Spleen (tissue), 11 donors: ENCODE results near the gene CIDEC. TPM values are rescaled to one million over a fixed set of nuclear protein-coding genes. Genes with fewer than 3 reads are reported as not detected.

Source experiments
- DNase-seq: peaks from one replicate; pipeline ENCODE4 v3.0.0-alpha.2; 2020
- H3K27ac ChIP-seq, 8 donors: fragments of 200-600 bp; sonication (generic) in 7 of 8; 1 replicate in 4 of 8; 2 replicates in 4 of 8; pipeline versions ENCODE4 v1.5.0 to v1.8.0; 2016 to 2021; ENCODE audit warnings: inconsistent platforms in 4 of 8, mild to moderate bottlenecking in 4 of 8, moderate library complexity in 1 of 8
- H3K27me3 ChIP-seq, 7 donors: fragments of 200-600 bp; sonication (generic) in 6 of 7; replicated peaks in 1 of 7; 1 replicate in 4 of 7; 2 replicates in 3 of 7; pipeline versions ENCODE4 v1.5.0 to v1.8.0; 2016 to 2021; ENCODE audit warnings: inconsistent platforms in 3 of 7, mild to moderate bottlenecking in 1 of 7
- H3K36me3 ChIP-seq, 6 donors: fragments of 200-600 bp; sonication (generic) in 5 of 6; 1 replicate in 4 of 6; 2 replicates in 2 of 6; pipeline versions ENCODE4 v1.5.0 to v1.8.0; 2016 to 2021; ENCODE audit warnings: inconsistent platforms in 2 of 6
- H3K4me1 ChIP-seq, 6 donors: fragments of 200-600 bp; sonication (generic) in 5 of 6; 1 replicate in 3 of 6; 2 replicates in 3 of 6; pipeline versions ENCODE4 v1.5.0 to v1.8.0; 2016 to 2021; ENCODE audit warnings: inconsistent platforms in 3 of 6
- H3K4me3 ChIP-seq, 8 donors: fragments of 200-600 bp; sonication (generic) in 7 of 8; 1 replicate in 4 of 8; 2 replicates in 4 of 8; pipeline versions ENCODE4 v1.5.0 to v1.8.0; 2016 to 2021; ENCODE audit warnings: inconsistent platforms in 4 of 8, mild to moderate bottlenecking in 4 of 8, moderate library complexity in 2 of 8
- H3K9me3 ChIP-seq, 8 donors: fragments of 200-600 bp; sonication (generic) in 7 of 8; 1 replicate in 4 of 8; 2 replicates in 4 of 8; pipeline versions ENCODE4 v1.5.0 to v1.8.0; 2016 to 2021; ENCODE audit warnings: inconsistent platforms in 4 of 8
- CTCF ChIP-seq, 11 experiments: fragments of 200-600 bp in 7 of 11; fragments of 450-650 bp in 4 of 11; sonication (generic) in 4 of 11; IDR thresholded peaks in 8 of 11; conservative IDR thresholded peaks in 3 of 11; 1 replicate in 7 of 11; 2 replicates in 4 of 11; pipeline versions ENCODE4 v1.4.0 to v1.8.0; 2016 to 2021; ENCODE audit warnings: antibody characterized with exemption in 11 of 11, inconsistent platforms in 4 of 11, mild to moderate bottlenecking in 1 of 11
- POLR2A ChIP-seq, 3 donors: fragments of 450-650 bp; IDR thresholded peaks; one replicate each; pipeline ENCODE4 v1.5.1; 2017; ENCODE audit warnings: antibody characterized with exemption in 3 of 3, mild to moderate bottlenecking in 1 of 3
- POLR2AphosphoS5 ChIP-seq, 3 donors: sonication (generic); formaldehyde crosslinking; IDR thresholded peaks; one replicate each; pipeline ENCODE4 v1.5.1; 2017; ENCODE audit warnings: antibody characterized with exemption in 3 of 3
- WGBS, 5 donors: extraction: QIAGEN DNeasy Blood & Tissue Kit in 3 of 5; methylation state at CpG; one replicate each; pipeline versions ENCODE4 v1.1.5 to v1.1.7; 2013 to 2018; 5-methylcytosine and 5-hydroxymethylcytosine counted together
- intact Hi-C: fragments of 100-400 bp; cut with DNase I; formaldehyde crosslinking; loops from one replicate; pipeline ENCODE4 v1.15.0; 2023; ENCODE audit warnings: low total_unique reads
- polyA plus RNA-seq, 3 donors: library from polyadenylated mRNA; stranded (reverse); fragments of 200-250 nt; gene quantifications; one replicate each; pipeline ENCODE4 v1.2.1, GENCODE V29; 2013
- total RNA-seq, 7 donors: library from RNA; depleted of rRNA in 3 of 7; stranded (reverse); fragments of >200 nt in 3 of 7; fragmentation: NEBNext Ultra II Directional in 4 of 7; extraction: Animal tissue kit (Norgen Biotek cat#: 25700) in 4 of 7; gene quantifications; one replicate each; pipeline versions ENCODE4 v1.1.0 to v1.2.1, GENCODE V29; 2016 to 2021
- donor health status: healthy with polysubstance abuse.
- donor health status: DM: no; HTN: no; CAD: no; lungs with moderate emphysema.
- donor health status: DM: no; HTN: no; CAD: no.
- donor health status: Bipolar disorder and iron deficiency.
- donor health status: healthy.
- donor health status: DM: no; HTN: no; CAD: no.
- donor health status: DM: yes; HTN: yes; CAD: no.

The CIDEC gene
- total and polyA plus RNA-seq, 10 donors: 0.13 to 0.24 TPM; not detected in 8

GRCh38 chr3:9864200-9864927, 15.7 kb downstream of the CIDEC start:
- Histone ChIP-seq H3K4me3 (no peak overlapping the region), H3K9me3 (no peaks in the 10 kb centered on the region), H3K4me1 (peaks cover 0 to 29% (median 16%) of the 10 kb centered on the region in 6 donors), H3K36me3 (no peaks in the 10 kb centered on the region), H3K27me3 (peaks cover 0 to 16% (median 0%) of the 10 kb centered on the region in 7 donors), H3K27ac (peak overlapping the region in 5 of 8 donors; percentile 39 to 63 (median 47))
- WGBS, 5 donors: 45 to 75% (median 65%) methylated on average over 14 to 16 of the region's 16 CpGs
- TF ChIP-seq POLR2A (IDR thresholded peaks at IDR 0.05) (no peak), POLR2AphosphoS5 (IDR thresholded peaks at IDR 0.05) (peak in 1 of 3 donors; percentile 27)
- intact Hi-C loops: no loop called here
- peak; percentile 51 for DNase-seq

- intact Hi-C loops: no loop called here
- WGBS, 5 donors: 71 to 84% (median 72%) methylated on average over 10 to 22 of the region's 22 CpGs
- Histone ChIP-seq H3K27me3 (peaks cover 0 to 16% (median 0%) of the 10 kb centered on the region in 7 donors), H3K4me1 (peaks cover 0 to 29% (median 16%) of the 10 kb centered on the region in 6 donors), H3K9me3 (no peaks in the 10 kb centered on the region), H3K27ac (peak overlapping the region in 5 of 8 donors; percentile 12 to 58 (median 34)), H3K36me3 (no peaks in the 10 kb centered on the region), H3K4me3 (peak overlapping the region in 7 of 8 donors; percentile 18 to 66 (median 38))
- DNase-seq: peak; percentile 47
- TF ChIP-seq CTCF (IDR thresholded peaks at IDR 0.05 in 8 of 11, conservative IDR thresholded peaks at IDR 0.05 in 3 of 11): no peak
- TF ChIP-seq POLR2A (IDR thresholded peaks at IDR 0.05): no peak
- no peak for TF ChIP-seq POLR2AphosphoS5 (IDR thresholded peaks at IDR 0.05)
Observed at GRCh38 chr3:9863058-9863772, 16.8 kb downstream of the CIDEC start.

DNA sequence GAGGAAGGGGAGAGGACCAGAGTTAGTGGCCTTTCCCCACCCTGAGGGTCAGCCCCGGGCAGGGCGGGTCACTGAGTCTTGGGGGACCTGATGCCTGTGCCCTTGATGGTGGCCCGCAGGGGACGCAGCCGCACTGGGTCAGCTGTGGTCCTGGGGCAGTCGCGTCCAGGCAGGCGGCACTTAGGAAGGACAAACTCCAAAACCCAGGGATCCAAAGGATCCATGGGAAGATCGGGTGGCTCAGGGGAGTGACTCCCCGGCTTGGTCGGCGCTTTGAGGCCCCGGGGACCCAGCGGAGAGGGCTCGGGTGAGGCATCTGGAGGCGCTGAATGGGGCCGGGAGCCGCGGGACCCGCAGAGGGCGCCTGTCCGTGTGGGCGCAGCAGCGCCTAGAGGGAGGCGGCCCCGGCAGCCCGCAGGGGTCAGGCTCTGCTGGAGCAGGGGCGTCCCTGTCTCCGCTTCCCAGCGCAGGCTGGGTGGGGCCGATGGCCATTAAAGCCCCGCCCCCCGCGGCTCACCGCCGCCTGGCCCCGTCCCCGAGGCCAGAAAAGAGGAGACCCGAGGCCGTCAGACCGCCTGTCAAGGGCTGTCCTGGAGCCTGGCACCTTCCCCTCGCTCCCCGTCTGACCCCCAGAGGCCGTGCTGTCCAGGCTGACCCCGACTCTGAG, 17.5 kb downstream of the CIDEC start:
- H3K9me3 ChIP-seq: no peaks in the 10 kb centered on the region
- H3K4me3 ChIP-seq: peak overlapping the region; percentile 5 to 66 (median 37)
- 12 to 39% (median 15%) methylated on average over 10 to 45 of the region's 45 CpGs for WGBS, 5 donors
- no peaks in the 10 kb centered on the region for H3K36me3 ChIP-seq
- H3K27ac ChIP-seq: peak overlapping the region in 6 of 8 donors; percentile 0 to 58 (median 24)
- TF ChIP-seq POLR2AphosphoS5 (IDR thresholded peaks at IDR 0.05) (peak in 2 of 3 donors; percentile 43 to 52), CTCF (IDR thresholded peaks at IDR 0.05 in 8 of 11, conservative IDR thresholded peaks at IDR 0.05 in 3 of 11) (peak in 9 of 11 experiments; percentile 15 to 49 (median 43)), POLR2A (IDR thresholded peaks at IDR 0.05) (no peak)
- H3K4me1 ChIP-seq: peaks cover 0 to 29% (median 16%) of the 10 kb centered on the region in 6 donors
- peaks cover 0 to 16% (median 0%) of the 10 kb centered on the region in 7 donors for H3K27me3 ChIP-seq
- intact Hi-C loops: no loop called here
- peak; percentile 84 for DNase-seq

GRCh38 chr3:9861626-9862130, 18.4 kb downstream of the CIDEC start:
- no peak overlapping the region for H3K4me3 ChIP-seq
- WGBS, 5 donors: 71 to 89% (median 79%) methylated on average over 5 of the region's 5 CpGs
- TF ChIP-seq POLR2A (IDR thresholded peaks at IDR 0.05) (no peak), POLR2AphosphoS5 (IDR thresholded peaks at IDR 0.05) (no peak), CTCF (IDR thresholded peaks at IDR 0.05 in 8 of 11, conservative IDR thresholded peaks at IDR 0.05 in 3 of 11) (no peak)
- H3K4me1 ChIP-seq: peaks cover 0 to 29% (median 16%) of the 10 kb centered on the region in 6 donors
- peak; percentile 47 for DNase-seq
- H3K9me3 ChIP-seq: no peaks in the 10 kb centered on the region
- intact Hi-C loops: no loop called here
- H3K27ac ChIP-seq: peak overlapping the region in 3 of 8 donors; percentile 34 to 58 (median 52)
- H3K36me3 ChIP-seq: no peaks in the 10 kb centered on the region
- H3K27me3 ChIP-seq: peaks cover 0 to 16% (median 0%) of the 10 kb centered on the region in 7 donors
